NCI-H510A (cell line): Measurements from ENCODE around the gene TRIP10.
"Not testable (repeated sequence)": the region's sequence is repeated elsewhere in the genome, so short reads cannot be mapped to it uniquely, and the experiment has no call there.

Source experiments
- DNase-seq: peaks from one replicate; lab custom pipeline; 2025; lab: John Stamatoyannopoulos, UW

Gene TRIP10

GRCh38 chr19:6739390-6739882 is at the start of gene TRIP10:
Gene TRIP10, plus strand, starts transcription at chr19:6739680. Its CDS starts 82 bp downstream, at chr19:6739762.
- DNase-seq: no peak

GRCh38 chr19:6690160-6690885 is 49.2 kb upstream of the TRIP10 start:
- DNase-seq: no peak

DNA sequence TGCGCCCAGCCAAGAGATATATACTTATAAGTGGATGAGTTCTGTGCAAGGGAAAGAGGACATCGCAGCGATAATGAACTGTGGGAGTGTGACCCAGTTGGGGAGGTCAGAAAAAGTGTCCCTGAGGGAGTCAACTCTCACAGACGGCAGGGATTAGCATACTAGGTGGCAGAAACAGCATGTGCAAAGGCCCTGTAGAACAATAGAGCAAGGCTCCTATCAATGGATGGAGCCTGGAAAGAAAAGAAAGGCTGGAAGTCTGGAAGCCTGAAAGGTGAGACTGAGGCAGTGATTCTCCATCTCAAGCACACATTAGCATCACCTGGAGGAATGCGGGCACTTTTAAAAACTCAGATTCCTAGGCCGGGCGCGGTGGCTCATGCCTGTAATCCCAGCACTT is 48.1 kb upstream of the TRIP10 start:
- DNase-seq: no peak

- no peak for DNase-seq
Measured at GRCh38 chr19:6692027-6692426, 47.5 kb upstream of the TRIP10 start.

GRCh38 chr19:6693056-6693471 is 46.4 kb upstream of the TRIP10 start:
- DNase-seq: no peak

- no peak for DNase-seq
Measured at GRCh38 chr19:6693681-6694080, 45.8 kb upstream of the TRIP10 start.

DNA sequence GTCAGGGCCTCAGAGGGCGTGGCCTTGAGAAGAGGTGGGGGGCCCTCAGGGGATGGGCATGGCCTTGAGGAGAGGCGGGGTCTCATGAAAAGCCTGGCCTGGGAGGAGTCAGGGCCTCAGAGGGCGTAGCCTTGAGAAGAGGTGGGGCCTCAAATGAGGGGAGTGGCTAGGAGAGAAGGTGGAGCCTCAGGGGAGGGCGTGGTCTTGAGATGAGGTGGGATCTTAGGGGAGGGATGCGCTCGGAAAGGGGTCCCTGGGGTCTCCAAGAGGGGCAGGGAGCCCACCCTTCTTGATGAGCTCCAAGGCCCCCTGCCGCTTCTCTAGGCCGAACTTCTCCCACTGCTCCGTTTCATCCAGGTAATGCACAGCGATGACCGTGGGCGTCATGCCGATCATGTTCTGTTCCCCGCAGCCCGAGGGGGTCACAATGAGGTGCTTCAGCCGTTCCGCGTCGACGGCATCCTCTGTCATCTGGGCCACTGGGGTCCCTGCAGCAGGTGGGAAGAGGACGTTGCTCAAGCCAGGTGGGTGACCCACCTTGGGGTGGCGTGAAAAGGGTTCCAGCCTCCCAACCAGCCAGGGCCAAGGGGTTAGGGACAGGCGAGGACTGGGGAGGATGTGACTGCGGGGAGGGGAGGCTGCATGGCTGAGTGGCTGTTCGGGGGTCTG is 45.2 kb upstream of the TRIP10 start:
- DNase-seq: no peak

DNA sequence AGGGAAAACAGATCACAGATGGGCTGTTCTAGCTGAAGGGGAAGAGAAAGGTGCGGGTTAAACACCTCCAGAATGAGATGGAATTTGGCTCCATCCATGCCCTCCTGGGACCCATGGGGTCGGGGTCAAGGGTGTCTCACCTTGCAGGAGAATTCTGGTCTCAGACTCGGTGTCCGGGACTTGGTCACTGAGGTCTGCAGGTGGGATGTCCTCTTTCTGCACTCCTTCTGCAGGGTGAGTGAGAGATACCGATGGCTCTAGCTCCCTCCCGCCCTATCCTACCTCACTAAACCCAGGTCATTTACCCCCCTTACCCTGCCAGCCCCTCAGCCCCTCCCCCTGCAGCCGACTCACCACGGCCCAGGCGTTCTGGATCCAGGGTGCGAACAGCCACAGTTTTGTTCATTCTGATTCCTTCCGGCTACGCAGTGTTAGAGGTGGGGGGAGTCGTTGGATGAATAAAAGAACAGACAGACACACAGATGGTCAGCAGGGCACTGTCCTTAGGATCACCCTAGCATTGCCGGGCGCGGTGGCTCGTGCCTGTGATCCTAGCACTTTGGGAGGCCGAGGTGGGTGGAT is 43.1 kb upstream of the TRIP10 start:
- no peak for DNase-seq

- no peak for DNase-seq
Measured at GRCh38 chr19:6697291-6697690, 42.2 kb upstream of the TRIP10 start.

GRCh38 chr19:6699935-6700334 is 39.5 kb upstream of the TRIP10 start:
- no peak for DNase-seq

DNA sequence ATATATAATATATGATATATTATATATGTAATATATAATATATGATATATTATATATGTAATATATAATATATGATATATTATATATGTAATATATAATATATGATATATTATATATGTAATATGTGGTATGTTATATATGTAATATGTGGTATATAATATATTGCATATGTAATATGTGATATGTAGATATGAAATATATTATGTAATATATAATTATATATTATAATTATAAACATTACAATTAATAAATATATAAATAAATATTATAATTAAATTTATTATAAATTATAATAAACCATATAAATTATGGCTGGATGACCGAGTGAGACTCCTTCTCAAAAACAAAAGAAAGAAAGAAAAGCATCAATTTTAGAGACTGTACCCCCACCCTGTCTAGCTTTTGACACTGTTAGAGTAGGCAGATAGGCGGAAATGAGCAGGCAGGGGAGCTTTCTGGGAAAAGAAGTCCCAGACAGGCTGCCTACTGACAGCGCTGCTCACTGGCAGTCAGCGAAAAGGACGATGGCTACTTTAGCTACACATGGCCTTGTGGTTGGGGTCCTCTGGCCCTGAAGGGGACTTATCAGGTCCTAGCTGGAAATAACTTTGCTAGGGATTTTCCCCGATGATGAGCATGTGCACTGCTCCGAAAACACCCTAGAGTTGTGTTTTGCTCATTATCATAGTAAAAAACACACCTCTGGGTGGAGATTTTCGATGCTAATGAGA is 38.7 kb upstream of the TRIP10 start:
- DNase-seq: no peak

- no peak for DNase-seq
Measured at GRCh38 chr19:6705931-6706632, 33.4 kb upstream of the TRIP10 start.

DNA sequence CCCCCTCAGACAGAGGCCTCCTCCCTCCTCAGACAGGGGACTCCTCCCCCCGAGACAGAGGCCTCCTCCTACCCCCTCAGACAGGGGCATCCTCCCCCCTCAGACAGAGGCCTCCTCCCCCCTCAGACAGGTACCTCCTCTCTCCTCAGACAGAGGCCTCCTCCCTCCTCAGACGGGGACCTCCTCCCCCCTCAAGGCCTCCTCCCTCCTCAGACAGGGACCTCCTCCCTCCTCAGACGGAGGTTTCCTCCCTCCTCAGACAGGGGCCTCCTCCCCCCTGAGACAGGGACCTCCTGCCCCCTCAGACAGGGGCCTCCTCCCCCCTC is 32.9 kb upstream of the TRIP10 start:
- no peak for DNase-seq

- DNase-seq: no peak
Measured at GRCh38 chr19:6707011-6707657, 32.3 kb upstream of the TRIP10 start.

DNA sequence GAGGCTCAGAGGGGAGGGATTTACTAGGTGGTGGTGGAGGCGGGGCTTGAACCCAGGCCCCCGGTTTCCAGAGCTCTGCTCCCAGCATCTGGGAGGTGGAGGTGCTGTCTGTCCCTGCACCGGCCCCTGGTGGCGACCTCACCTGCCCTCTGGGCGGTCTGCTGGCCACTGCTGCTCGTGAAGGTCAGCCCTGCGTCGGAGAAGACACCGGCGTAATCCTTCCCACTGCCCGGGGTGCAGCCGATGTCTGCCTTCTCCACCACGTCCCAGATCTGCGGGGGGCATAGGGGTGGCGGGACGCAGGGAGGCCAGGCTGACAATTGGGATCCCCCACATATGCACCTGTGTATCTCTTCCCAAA is 31.8 kb upstream of the TRIP10 start:
- DNase-seq: no peak

DNA sequence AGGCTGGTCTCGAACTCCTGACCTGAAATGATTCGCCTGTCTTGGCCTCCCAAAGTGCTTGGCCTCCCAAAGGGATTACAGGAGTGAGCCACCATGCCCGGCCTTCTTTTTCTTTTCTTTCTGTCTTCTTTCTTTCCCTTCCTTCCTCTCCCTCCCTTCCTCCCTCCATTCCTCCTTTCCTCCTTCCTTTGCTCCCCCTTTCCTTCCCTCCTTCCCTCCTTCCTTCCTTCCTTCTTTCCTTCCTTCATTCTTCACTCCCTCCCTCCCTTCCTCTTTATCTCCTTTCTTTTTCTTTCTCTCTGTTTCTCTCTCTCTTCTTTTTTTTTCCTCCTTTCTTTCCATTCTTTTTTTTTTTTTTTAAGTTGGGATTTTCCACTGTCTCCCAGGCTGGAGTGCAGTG is 31.1 kb upstream of the TRIP10 start:
- DNase-seq: no peak

DNA sequence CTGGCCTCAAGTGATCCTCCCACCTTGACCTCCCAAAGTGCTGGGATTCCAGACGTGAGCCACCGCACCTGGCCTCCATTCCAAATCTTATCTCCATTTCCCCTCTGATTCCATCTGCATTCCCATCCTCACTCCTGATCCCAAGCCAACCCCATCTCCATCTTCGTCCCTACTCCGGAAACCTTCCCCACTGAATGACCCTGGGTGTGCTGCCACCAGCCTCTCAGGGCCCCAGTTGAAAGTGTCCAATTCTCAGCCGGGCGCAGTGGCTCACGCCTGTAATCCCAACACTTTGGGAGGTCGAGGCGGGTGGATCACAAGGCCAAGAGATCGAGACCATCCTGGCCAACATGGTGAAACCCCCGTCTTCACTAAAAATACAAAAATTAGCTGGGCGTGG is 30.6 kb upstream of the TRIP10 start:
- not testable (repeated sequence) for DNase-seq

- no peak for DNase-seq
Measured at GRCh38 chr19:6709549-6709948, 29.9 kb upstream of the TRIP10 start.

DNA sequence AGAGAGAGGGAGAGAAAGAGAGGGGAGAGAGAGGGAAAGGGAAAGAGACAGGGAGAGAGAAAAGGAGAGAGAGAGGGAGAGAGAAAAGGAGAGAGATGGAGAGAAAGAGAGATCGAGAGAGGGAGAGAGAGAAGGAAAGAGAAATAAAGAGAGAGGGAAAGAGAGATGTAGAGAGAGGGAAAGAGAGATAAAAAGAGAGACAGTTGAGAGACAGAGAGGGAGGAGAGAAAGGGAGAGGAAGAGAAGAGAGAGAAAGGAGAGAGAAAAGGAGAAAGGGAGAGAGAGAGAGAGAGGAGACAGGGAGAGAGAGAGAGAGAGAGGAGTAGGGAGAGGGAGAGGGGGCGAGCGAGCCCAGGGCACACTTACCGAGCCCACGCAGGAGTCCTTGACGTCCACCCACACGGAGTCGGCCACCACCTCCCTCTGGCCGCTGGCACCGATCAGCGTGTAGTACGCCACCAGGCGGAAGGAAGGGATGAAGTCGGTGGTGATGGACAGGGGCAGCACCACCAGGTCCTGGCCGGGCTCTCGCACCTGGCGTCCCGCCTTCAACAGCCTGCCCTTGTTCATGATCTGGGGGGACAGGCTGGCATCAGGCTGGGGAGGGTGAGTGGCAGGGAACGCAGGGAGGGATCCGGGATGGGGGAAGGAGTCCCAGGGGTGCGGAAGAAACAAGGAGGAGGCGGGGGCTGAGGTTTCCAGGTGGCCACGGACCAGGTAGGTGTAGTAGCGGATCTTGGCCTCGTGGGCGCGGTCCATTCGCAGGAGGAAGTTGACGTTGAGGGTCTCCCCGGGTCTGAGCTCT is 29.0 kb upstream of the TRIP10 start:
- DNase-seq: no peak

DNA sequence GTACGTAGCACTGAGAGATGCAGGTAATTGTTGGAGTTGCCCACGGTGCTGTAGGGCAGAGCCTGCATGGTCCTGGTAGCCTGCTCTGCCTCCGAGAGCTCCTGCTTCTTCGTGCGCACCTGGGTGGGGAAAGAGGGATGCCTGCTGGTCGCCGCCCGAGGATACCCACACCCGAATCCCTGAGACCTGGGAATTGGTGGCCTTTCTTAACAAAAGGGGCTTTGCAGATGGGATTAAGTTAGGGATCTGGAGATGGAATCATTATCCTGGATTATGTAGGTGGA is 28.5 kb upstream of the TRIP10 start:
- DNase-seq: no peak

DNA sequence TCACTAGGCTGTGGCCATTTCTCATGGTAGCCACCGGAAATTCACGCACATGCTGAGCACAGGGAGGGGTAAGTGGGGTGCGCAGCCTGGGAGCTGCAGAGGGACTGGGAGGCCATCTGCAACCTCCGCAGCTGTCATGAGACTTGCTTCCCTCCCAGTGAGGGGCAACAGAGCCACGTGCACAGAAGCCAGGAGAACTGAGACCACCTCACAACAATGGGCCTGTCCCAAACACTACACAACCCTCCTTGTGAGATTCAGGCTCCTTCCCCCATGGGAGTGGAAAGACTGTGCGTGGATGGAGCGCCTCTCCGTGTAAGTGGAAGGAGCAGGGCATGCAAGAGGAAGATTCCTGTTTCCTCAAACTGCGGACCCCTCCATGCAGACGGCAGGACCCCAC is 27.9 kb upstream of the TRIP10 start:
- DNase-seq: no peak
